H1 (cell line): ENCODE data around the gene SLC39A6. TPM values are rescaled to one million over a fixed set of nuclear protein-coding genes. Genes with fewer than 3 reads are reported as not detected.

Source experiments
- SP2 ChIP-seq: IDR thresholded peaks from 2 replicates; pipeline ENCODE4 v1.6.1; 2012; ENCODE audit warnings: mild to moderate bottlenecking, low read length, inconsistent platforms
- polyA plus RNA-seq, 7 experiments: library from polyadenylated mRNA; depleted of rRNA in 3 of 7; stranded (reverse) in 5 of 7; unstranded in 2 of 7; fragments of >200 nt in 5 of 7; fragments of 200-250 nt in 2 of 7; gene quantifications; 1 replicate in 5 of 7; 2 replicates in 1 of 7; 4 replicates in 1 of 7; pipeline versions ENCODE4 v1.2.1 to v1.2.3, GENCODE V29; 2011 to 2013; ENCODE audit warnings: missing spikeins in 2 of 7, mixed read lengths in 2 of 7
- total RNA-seq: library from RNA; stranded (reverse); fragmentation: NEBNext Ultra II Directional; extraction: Animal tissue kit (Norgen Biotek cat#: 25700); gene quantifications from 2 replicates; pipeline ENCODE4 v1.2.1, GENCODE V29; 2021

The SLC39A6 gene
- total and polyA plus RNA-seq, 2 of the 8 experiments (the other 6 are each of a cell fraction or from before 2014, with no cell fraction given) = 36.8 to 55.4 TPM

- no peak for TF ChIP-seq SP2
Measured at GRCh38 chr18:36066686-36067054, 62.5 kb downstream of the SLC39A6 start (continued).
